DOHH2 (cell line): ENCODE data around the gene KCNH6.

Source experiments
- CTCF ChIP-seq: fragments of 200-600 bp; sonication (generic); IDR thresholded peaks from one replicate; pipeline ENCODE4 v1.5.1; 2014; ENCODE audit warnings: antibody characterized with exemption, mild to moderate bottlenecking, low read depth, low read length; ENCODE audit not compliant: poor library complexity, severe bottlenecking
- EZH2phosphoT487 ChIP-seq: fragments of 200-600 bp; sonication (generic); IDR thresholded peaks from 2 replicates; pipeline ENCODE4 v1.6.1; 2017; ENCODE audit warnings: borderline replicate concordance, mild to moderate bottlenecking, antibody characterized with exemption, low read length, moderate library complexity, mixed read lengths

- TF ChIP-seq CTCF (no peak), EZH2phosphoT487 (no peak)
Observed at GRCh38 chr17:63595132-63595531, 72.0 kb downstream of the KCNH6 start.
